Hepatocyte (in vitro differentiated cells): ENCODE results near the gene LDB3.

Experiments used
- EZH2 ChIP-seq: fragments of 200-600 bp; sonication (generic); IDR thresholded peaks from 2 replicates; pipeline ENCODE4 v1.6.1; 2016; ENCODE audit warnings: antibody characterized with exemption, mild to moderate bottlenecking, borderline replicate concordance
- EZH2phosphoT487 ChIP-seq: fragments of 200-600 bp; sonication (generic); IDR thresholded peaks from one replicate; pipeline ENCODE4 v1.6.1; 2018; ENCODE audit warnings: antibody characterized with exemption, mild to moderate bottlenecking, low read depth, moderate library complexity; ENCODE audit not compliant: unreplicated experiment, severe bottlenecking
- TF ChIP-seq, protein P1 (sequence below): fragments of 200-600 bp; sonication (generic); IDR thresholded peaks from 2 replicates; pipeline ENCODE4 v1.5.1; 2016; ENCODE audit warnings: antibody characterized with exemption, mild to moderate bottlenecking; ENCODE audit not compliant: poor library complexity

DNA sequence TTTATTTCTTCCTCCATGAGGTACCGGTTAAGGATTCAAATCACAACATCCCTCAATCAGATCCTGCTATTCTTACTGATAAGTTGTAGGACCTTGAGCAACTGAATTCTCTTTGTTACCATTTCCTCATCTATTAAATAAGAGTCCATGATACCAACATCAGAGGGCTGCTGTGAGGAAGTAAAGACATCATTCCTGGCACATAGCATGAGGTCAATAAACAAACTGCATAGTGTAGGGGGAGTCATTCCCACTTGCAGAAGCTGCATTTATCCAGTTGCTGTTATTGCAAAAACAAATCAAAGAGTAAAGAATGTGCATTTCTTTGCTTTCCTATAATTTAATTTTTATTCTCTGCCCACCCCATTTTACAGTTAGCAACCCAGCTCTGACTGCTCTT, 36.8 kb downstream of the LDB3 start:
- TF ChIP-seq, protein P1, sequence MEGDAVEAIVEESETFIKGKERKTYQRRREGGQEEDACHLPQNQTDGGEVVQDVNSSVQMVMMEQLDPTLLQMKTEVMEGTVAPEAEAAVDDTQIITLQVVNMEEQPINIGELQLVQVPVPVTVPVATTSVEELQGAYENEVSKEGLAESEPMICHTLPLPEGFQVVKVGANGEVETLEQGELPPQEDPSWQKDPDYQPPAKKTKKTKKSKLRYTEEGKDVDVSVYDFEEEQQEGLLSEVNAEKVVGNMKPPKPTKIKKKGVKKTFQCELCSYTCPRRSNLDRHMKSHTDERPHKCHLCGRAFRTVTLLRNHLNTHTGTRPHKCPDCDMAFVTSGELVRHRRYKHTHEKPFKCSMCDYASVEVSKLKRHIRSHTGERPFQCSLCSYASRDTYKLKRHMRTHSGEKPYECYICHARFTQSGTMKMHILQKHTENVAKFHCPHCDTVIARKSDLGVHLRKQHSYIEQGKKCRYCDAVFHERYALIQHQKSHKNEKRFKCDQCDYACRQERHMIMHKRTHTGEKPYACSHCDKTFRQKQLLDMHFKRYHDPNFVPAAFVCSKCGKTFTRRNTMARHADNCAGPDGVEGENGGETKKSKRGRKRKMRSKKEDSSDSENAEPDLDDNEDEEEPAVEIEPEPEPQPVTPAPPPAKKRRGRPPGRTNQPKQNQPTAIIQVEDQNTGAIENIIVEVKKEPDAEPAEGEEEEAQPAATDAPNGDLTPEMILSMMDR = no peak
- TF ChIP-seq EZH2 (no peak), EZH2phosphoT487 (no peak)
